Activated effector memory CD4-positive, alpha-beta T cell treated with anti-CD3 and anti-CD28 coated beads, Interleukin-2, amount 50 U/mL, for 16 hours (primary cell): ENCODE results near the gene NIP7.
"Not testable (repeated sequence)": the region's sequence is repeated elsewhere in the genome, so short reads cannot be mapped to it uniquely, and the experiment has no call there.

Source experiments
- DNase-seq: peaks from one replicate; pipeline ENCODE4 v3.0.0-alpha.2; 2020

The NIP7 gene

GRCh38 chr16:69339289-69340094, at the start of gene NIP7, which contains the start of gene COG8:
NIP7 (plus strand) TSS chr16:69339772; CDS start chr16:69339830, 58 bp downstream.
COG8 (minus strand) TSS chr16:69339564; CDS start chr16:69339552, 12 bp downstream.
- DNase-seq, result peak; percentile 96

- not testable (repeated sequence) for DNase-seq
Observed at GRCh38 chr16:69291657-69292056, 47.9 kb upstream of the NIP7 start.

- no peak for DNase-seq
Observed at GRCh38 chr16:69293401-69293800, 46.2 kb upstream of the NIP7 start.

GRCh38 chr16:69294051-69294450, 45.5 kb upstream of the NIP7 start:
- no peak for DNase-seq

- DNase-seq, result not testable (repeated sequence)
Observed at GRCh38 chr16:69296771-69297170, 42.8 kb upstream of the NIP7 start.

- no peak for DNase-seq
Observed at GRCh38 chr16:69298261-69298660, 41.3 kb upstream of the NIP7 start.

- no peak for DNase-seq
Observed at GRCh38 chr16:69301187-69301586, 38.4 kb upstream of the NIP7 start.

- no peak for DNase-seq
Observed at GRCh38 chr16:69301861-69302260, 37.7 kb upstream of the NIP7 start.

- no peak for DNase-seq
Observed at GRCh38 chr16:69302301-69302700, 37.3 kb upstream of the NIP7 start.

- no peak for DNase-seq
Observed at GRCh38 chr16:69306031-69306430, 33.5 kb upstream of the NIP7 start.

GRCh38 chr16:69307091-69307490, 32.5 kb upstream of the NIP7 start:
- no peak for DNase-seq

GRCh38 chr16:69307856-69308255, 31.7 kb upstream of the NIP7 start:
- DNase-seq, result no peak

GRCh38 chr16:69309316-69309715, 30.3 kb upstream of the NIP7 start:
- DNase-seq, result no peak

- peak; percentile 99 for DNase-seq
Observed at GRCh38 chr16:69310653-69311532, 28.7 kb upstream of the NIP7 start, which contains the start of gene VPS4A. VPS4A (plus strand) TSS chr16:69311350; CDS start chr16:69311512, 162 bp downstream.

- peak; percentile 81 for DNase-seq
Observed at GRCh38 chr16:69311533-69312387, 27.8 kb upstream of the NIP7 start.

- DNase-seq, result no peak
Observed at GRCh38 chr16:69313469-69313868, 26.1 kb upstream of the NIP7 start.

- DNase-seq, result no peak
Observed at GRCh38 chr16:69314534-69314933, 25.0 kb upstream of the NIP7 start.

GRCh38 chr16:69315486-69316311, 23.9 kb upstream of the NIP7 start:
- no peak for DNase-seq

- DNase-seq, result no peak
Observed at GRCh38 chr16:69316595-69317034, 23.0 kb upstream of the NIP7 start.

GRCh38 chr16:69318177-69318910, 21.2 kb upstream of the NIP7 start:
- no peak for DNase-seq

GRCh38 chr16:69318911-69319289, 20.7 kb upstream of the NIP7 start:
- peak; percentile 58 for DNase-seq
